Astrocyte of the cerebellum (primary cell): ENCODE results near the gene COG1.

Source experiments
- DNase-seq: peaks from one replicate; pipeline ENCODE4 v3.0.0-alpha.2; 2011; ENCODE audit warnings: low read depth
- H3K4me3 ChIP-seq: 2 replicates; pipeline ENCODE4 v1.5.1; 2011; ENCODE audit warnings: mild to moderate bottlenecking, low read depth, low read length, moderate library complexity
- in situ Hi-C: cut with HindIII; loops from 2 replicates; pipeline ENCODE4 v1.10.0; 2017; ENCODE audit warnings: low sequenced_read_pairs
- TF ChIP-seq, protein P1 (sequence below): IDR thresholded peaks from 2 replicates; pipeline ENCODE4 v1.5.1; 2012; ENCODE audit warnings: low read length, low read depth, moderate library complexity, mild to moderate bottlenecking; ENCODE audit errors: missing control alignments

Gene COG1

GRCh38 chr17:73223626-73224230 lies 30.9 kb downstream of the COG1 start:
- in situ Hi-C loops = no loop called here
- no peak overlapping the region for H3K4me3 ChIP-seq
- TF ChIP-seq, protein P1, sequence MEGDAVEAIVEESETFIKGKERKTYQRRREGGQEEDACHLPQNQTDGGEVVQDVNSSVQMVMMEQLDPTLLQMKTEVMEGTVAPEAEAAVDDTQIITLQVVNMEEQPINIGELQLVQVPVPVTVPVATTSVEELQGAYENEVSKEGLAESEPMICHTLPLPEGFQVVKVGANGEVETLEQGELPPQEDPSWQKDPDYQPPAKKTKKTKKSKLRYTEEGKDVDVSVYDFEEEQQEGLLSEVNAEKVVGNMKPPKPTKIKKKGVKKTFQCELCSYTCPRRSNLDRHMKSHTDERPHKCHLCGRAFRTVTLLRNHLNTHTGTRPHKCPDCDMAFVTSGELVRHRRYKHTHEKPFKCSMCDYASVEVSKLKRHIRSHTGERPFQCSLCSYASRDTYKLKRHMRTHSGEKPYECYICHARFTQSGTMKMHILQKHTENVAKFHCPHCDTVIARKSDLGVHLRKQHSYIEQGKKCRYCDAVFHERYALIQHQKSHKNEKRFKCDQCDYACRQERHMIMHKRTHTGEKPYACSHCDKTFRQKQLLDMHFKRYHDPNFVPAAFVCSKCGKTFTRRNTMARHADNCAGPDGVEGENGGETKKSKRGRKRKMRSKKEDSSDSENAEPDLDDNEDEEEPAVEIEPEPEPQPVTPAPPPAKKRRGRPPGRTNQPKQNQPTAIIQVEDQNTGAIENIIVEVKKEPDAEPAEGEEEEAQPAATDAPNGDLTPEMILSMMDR = no peak
- no peak for DNase-seq

DNA sequence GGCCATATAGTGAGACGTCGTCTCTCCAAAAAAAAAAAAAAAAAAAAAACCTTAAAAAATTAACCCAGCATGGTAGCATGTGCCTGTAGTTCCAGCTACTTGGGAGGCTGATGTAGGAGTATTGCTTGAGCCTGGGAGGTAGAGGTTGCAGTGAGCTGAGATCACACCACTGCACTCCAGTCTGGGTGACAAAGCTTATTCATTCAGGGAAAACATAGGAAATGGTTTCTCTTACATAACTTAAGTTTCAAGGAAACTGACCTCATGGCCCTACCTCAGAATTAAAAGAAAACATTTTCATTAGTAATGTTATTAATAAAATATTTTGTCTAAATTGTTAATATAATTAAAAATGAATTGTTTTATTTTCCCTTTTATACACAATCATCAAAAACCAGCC lies 31.4 kb downstream of the COG1 start:
- DNase-seq = no peak
- in situ Hi-C loops = no loop called here
- TF ChIP-seq, protein P1 = no peak

DNA sequence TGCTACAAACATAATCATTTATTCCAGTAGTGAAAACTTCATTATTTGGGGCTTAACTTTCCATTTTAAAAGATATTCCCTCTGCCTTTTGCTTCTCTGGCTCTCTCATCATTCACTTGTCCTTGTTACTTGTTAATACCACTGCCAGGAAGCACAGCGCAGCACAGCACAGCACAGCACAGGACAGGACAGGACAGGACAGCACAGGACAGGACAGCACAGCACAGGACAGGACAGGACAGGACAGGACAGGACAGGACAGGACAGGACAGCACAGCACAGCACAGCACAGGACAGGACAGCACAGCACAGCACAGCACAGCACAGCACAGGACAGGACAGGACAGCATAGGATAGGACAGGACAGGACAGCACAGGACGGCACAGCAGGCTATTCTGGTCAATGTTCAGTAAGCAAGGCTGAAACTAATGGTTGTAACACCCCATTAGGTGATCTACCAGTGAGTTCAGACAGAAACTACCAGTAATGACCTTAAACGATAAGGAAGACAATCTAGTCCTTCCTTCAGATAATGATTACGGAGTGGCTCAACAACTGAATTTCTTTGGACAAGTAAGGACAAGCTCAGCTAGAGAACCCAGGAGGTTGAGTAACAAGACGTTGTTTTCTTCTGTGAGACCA lies 31.9 kb downstream of the COG1 start:
- in situ Hi-C loops = no loop called here
- TF ChIP-seq, protein P1 = no peak
- H3K4me3 ChIP-seq = no peak overlapping the region
- no peak for DNase-seq

More for the DNA sequence above, 31.4 kb downstream of the COG1 start:
- H3K4me3 ChIP-seq = no peak overlapping the region

DNA sequence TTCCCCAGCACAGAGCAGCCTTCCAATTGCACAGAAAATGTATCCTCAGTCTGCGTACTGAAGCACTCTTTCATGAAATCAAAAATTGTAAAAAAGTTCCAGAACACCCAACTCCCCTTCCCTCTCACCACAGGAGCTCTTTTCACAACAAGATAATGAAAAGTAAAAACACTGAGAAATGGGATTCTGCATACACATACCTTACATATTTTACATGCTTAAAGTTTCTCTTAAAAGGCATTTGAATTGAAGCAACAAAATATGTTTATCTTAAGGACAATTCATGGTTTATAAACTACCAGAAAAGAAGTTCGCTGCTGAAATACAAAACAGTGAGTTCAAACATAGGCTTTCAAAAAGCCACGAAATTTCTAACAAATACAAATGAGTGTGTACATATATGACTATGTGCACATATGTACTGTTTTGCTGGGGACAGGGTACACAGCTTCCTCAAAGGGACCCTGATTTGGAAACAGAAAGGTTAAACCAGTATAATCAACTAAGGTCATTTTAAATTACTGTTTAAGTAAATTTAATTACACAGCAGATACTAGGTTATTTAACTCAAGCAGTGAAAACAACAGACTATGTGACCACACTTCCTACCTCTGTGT lies 33.8 kb downstream of the COG1 start:
- no peak overlapping the region for H3K4me3 ChIP-seq
- DNase-seq = no peak
- TF ChIP-seq, protein P1 = no peak
- in situ Hi-C loops = no loop called here

GRCh38 chr17:73227379-73227778 lies 34.5 kb downstream of the COG1 start:
- no peak overlapping the region for H3K4me3 ChIP-seq
- in situ Hi-C loops = no loop called here
- no peak for DNase-seq
- TF ChIP-seq, protein P1 = no peak

DNA sequence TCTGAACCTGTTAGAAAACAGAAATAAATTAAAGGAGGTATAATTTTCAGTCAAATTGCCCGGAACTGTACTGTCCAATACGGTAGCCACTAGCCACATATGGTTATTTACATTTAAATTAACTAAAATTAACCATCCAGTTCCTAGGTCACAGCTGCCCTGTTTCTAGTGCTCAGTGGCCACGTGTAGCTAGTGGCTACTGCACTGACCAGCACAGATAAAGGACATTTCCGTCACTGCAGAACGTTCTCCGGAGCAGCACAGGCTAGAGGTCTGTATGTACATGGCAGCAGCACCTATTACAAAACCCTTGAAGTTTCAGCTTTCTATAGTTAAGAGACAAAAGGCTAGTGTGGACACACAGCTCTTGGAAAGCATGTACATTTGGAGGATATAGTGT lies 35.1 kb downstream of the COG1 start:
- no peak for DNase-seq
- no peak overlapping the region for H3K4me3 ChIP-seq
- in situ Hi-C loops = no loop called here

More for the DNA sequence above, 35.1 kb downstream of the COG1 start:
- TF ChIP-seq, protein P1 = no peak
